NCI-H2196 treated with DMSO at 0.1 percent for 48 hours (cell line): Measurements from ENCODE around the gene LGALS7B.
"Not testable (repeated sequence)": the region's sequence is repeated elsewhere in the genome, so short reads cannot be mapped to it uniquely, and the experiment has no call there.

Source experiments
- DNase-seq: peaks from one replicate; lab custom pipeline; 2025; ENCODE audit not compliant: unreplicated experiment; lab: John Stamatoyannopoulos, UW

Gene LGALS7B

GRCh38 chr19:38788478-38789243, at the start of gene LGALS7B:
Gene LGALS7B, plus strand, starts transcription at chr19:38789200. Its CDS starts 27 bp downstream, at chr19:38789227.
- DNase-seq: no peak

- DNase-seq: no peak
Measured at GRCh38 chr19:38739440-38740256, 49.4 kb upstream of the LGALS7B start.

- no peak for DNase-seq
Measured at GRCh38 chr19:38740257-38740592, 48.8 kb upstream of the LGALS7B start.

GRCh38 chr19:38740932-38741331, 48.1 kb upstream of the LGALS7B start:
- no peak for DNase-seq

- no peak for DNase-seq
Measured at GRCh38 chr19:38741670-38742069, 47.3 kb upstream of the LGALS7B start.

GRCh38 chr19:38742296-38742695, 46.7 kb upstream of the LGALS7B start:
- DNase-seq: no peak

- no peak for DNase-seq
Measured at GRCh38 chr19:38742906-38743305, 46.1 kb upstream of the LGALS7B start.

- no peak for DNase-seq
Measured at GRCh38 chr19:38743394-38744297, 45.4 kb upstream of the LGALS7B start.

GRCh38 chr19:38744298-38744681, 44.7 kb upstream of the LGALS7B start, which contains the start of gene CAPN12:
Gene CAPN12, minus strand, starts transcription at chr19:38744474. Its CDS starts 309 bp downstream, at chr19:38744165.
- no peak for DNase-seq

GRCh38 chr19:38744874-38745273, 44.1 kb upstream of the LGALS7B start:
- no peak for DNase-seq

GRCh38 chr19:38745316-38745715, 43.7 kb upstream of the LGALS7B start:
- DNase-seq: no peak

GRCh38 chr19:38753783-38754182, 35.2 kb upstream of the LGALS7B start:
- not testable (repeated sequence) for DNase-seq

- not testable (repeated sequence) for DNase-seq
Measured at GRCh38 chr19:38754196-38754595, 34.8 kb upstream of the LGALS7B start.

- no peak for DNase-seq
Measured at GRCh38 chr19:38759590-38760003, 29.4 kb upstream of the LGALS7B start.

GRCh38 chr19:38760805-38761517, 28.0 kb upstream of the LGALS7B start:
- not testable (repeated sequence) for DNase-seq

- not testable (repeated sequence) for DNase-seq
Measured at GRCh38 chr19:38761884-38762389, 27.1 kb upstream of the LGALS7B start.

- DNase-seq: no peak
Measured at GRCh38 chr19:38763795-38764220, 25.2 kb upstream of the LGALS7B start.

- no peak for DNase-seq
Measured at GRCh38 chr19:38765214-38765613, 23.8 kb upstream of the LGALS7B start.

GRCh38 chr19:38766276-38767047, 22.5 kb upstream of the LGALS7B start:
- DNase-seq: no peak
